Mesendoderm (in vitro differentiated cells): ENCODE results near the gene ARID5B.

ENCODE experiments used
- DNase-seq: peaks from one replicate; pipeline ENCODE4 v3.0.0; 2013
- H2AK5ac ChIP-seq: 2 replicates; pipeline ENCODE4 v1.6.1; 2013; ENCODE audit warnings: low read length, inconsistent platforms
- H2BK120ac ChIP-seq: 2 replicates; pipeline ENCODE4 v1.6.1; 2013; ENCODE audit warnings: low read depth, mild to moderate bottlenecking, low read length, moderate library complexity, mixed read lengths
- H2BK15ac ChIP-seq: replicated peaks from 2 replicates; pipeline ENCODE4 v1.6.1; 2013; ENCODE audit warnings: low read depth, mild to moderate bottlenecking, moderate library complexity
- H2BK5ac ChIP-seq: 2 replicates; pipeline ENCODE4 v1.6.1; 2013; ENCODE audit warnings: low read length, inconsistent platforms
- H3K18ac ChIP-seq: 2 replicates; pipeline ENCODE4 v1.6.1; 2013; ENCODE audit warnings: mild to moderate bottlenecking, low read length, mixed read lengths
- H3K23ac ChIP-seq: one replicate; pipeline ENCODE4 v1.6.1; 2013; ENCODE audit warnings: low read length
- H3K27ac ChIP-seq: 2 replicates; pipeline ENCODE4 v1.5.1; 2013; ENCODE audit warnings: low read depth, mild to moderate bottlenecking, inconsistent platforms, low read length, moderate library complexity
- H3K27me3 ChIP-seq: 2 replicates; pipeline ENCODE4 v1.6.1; 2013; ENCODE audit warnings: low read length, control low read depth, mild to moderate bottlenecking, inconsistent platforms; ENCODE audit not compliant: insufficient read depth, poor library complexity
- H3K36me3 ChIP-seq: 2 replicates; pipeline ENCODE4 v1.6.1; 2013; ENCODE audit warnings: low read length, inconsistent platforms; ENCODE audit not compliant: control insufficient read depth, insufficient read depth
- H3K4ac ChIP-seq: one replicate; pipeline ENCODE4 v1.6.1; 2013; ENCODE audit warnings: low read depth, mild to moderate bottlenecking, low read length, moderate library complexity
- H3K4me1 ChIP-seq: 2 replicates; pipeline ENCODE4 v1.6.1; 2013; ENCODE audit warnings: low read depth, low read length, inconsistent platforms; ENCODE audit not compliant: control insufficient read depth
- H3K4me2 ChIP-seq: 2 replicates; pipeline ENCODE4 v1.6.1; 2013; ENCODE audit warnings: low read length
- H3K4me3 ChIP-seq: 2 replicates; pipeline ENCODE4 v1.5.1; 2013; ENCODE audit warnings: mild to moderate bottlenecking, low read length
- H3K56ac ChIP-seq: one replicate; pipeline ENCODE4 v1.6.1; 2013; ENCODE audit warnings: low read length
- H3K79me1 ChIP-seq: 2 replicates; pipeline ENCODE4 v1.6.1; 2013; ENCODE audit warnings: low read length, inconsistent platforms
- H3K79me2 ChIP-seq: 2 replicates; pipeline ENCODE4 v1.6.1; 2013; ENCODE audit warnings: mild to moderate bottlenecking, low read length; ENCODE audit not compliant: control insufficient read depth, insufficient read depth
- H3K9ac ChIP-seq: 2 replicates; pipeline ENCODE4 v1.6.1; 2013; ENCODE audit warnings: low read length, inconsistent platforms
- H4K5ac ChIP-seq: one replicate; pipeline ENCODE4 v1.6.1; 2013; ENCODE audit warnings: low read length
- H4K8ac ChIP-seq: one replicate; pipeline ENCODE4 v1.6.1; 2013; ENCODE audit warnings: low read depth, mild to moderate bottlenecking, control low read depth, low read length, moderate library complexity
- WGBS: extraction: QIAGEN DNeasy Blood & Tissue Kit; methylation state at CpG from one replicate; pipeline ENCODE4 v1.1.7; 2013; ENCODE audit warnings: low lambda C conversion rate, missing lambda C conversion rate; ENCODE audit not compliant: insufficient coverage; ENCODE audit errors: extremely low coverage; 5-methylcytosine and 5-hydroxymethylcytosine counted together

Gene ARID5B

DNA sequence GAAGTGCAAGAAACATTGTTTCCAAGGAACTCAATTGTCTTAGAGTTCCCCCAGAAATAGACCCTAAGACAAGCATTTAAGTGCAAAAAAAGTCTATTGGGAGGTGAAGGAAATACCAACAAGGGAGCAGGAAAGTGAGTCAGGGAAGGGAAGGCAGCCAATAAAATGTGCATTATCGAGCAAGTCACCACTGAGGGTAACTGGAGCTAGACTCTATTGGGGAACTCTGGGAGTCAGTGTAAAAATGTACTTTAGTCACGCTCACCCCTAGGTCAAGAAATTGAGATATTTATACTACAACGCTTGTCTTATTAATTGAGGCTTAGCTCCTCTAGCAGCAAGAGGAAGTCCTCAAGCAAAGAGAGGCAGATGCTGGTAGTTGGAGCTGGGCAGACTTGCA is 229.4 kb downstream of the ARID5B start:
- H4K8ac ChIP-seq, result no peak overlapping the region

DNA sequence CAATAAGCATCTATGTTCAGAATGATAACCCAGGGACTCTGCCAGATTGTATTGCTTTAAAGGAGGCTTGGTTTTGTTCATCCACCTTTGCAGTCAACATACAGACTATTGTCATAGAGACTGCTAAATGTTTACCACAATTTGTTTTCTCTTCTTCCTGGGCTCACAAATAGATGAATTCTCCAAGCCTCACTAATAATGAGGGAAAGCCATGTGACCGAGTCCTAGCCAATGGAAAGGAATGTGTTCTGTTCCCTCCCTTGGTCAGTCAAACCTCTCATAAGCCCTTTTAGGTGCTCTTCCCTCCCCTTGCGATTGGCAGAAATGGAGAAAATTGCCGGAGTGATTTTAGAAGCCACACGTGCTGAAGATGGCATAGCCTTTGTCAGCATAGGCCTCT is 230.2 kb downstream of the ARID5B start:
- no peaks in the 10 kb centered on the region for H3K79me2 ChIP-seq
- no peak overlapping the region for H3K4me2 ChIP-seq
- no peak overlapping the region for H3K18ac ChIP-seq
- H2AK5ac ChIP-seq, result no peak overlapping the region
- no peak overlapping the region for H3K4me3 ChIP-seq
- H3K4me1 ChIP-seq, result no peaks in the 10 kb centered on the region
- H3K27ac ChIP-seq, result no peak overlapping the region
- no peaks in the 10 kb centered on the region for H3K27me3 ChIP-seq
- no peak overlapping the region for H3K56ac ChIP-seq
- H3K23ac ChIP-seq, result no peak overlapping the region
- WGBS, result no CpG with 5 or more reads among the region's 4 CpGs
- no peak overlapping the region for H4K8ac ChIP-seq
- no peak overlapping the region for H3K9ac ChIP-seq
- H2BK15ac ChIP-seq, result no peak overlapping the region
- H2BK5ac ChIP-seq, result no peak overlapping the region
- H3K79me1 ChIP-seq, result no peaks in the 10 kb centered on the region
- H4K5ac ChIP-seq, result no peak overlapping the region
- H2BK120ac ChIP-seq, result no peak overlapping the region
- no peak overlapping the region for H3K4ac ChIP-seq
- DNase-seq, result no peak
- H3K36me3 ChIP-seq, result no peaks in the 10 kb centered on the region

More for the DNA sequence above, 229.4 kb downstream of the ARID5B start:
- H2BK5ac ChIP-seq, result no peak overlapping the region
- no CpG with 5 or more reads among the region's 3 CpGs for WGBS
- no peak overlapping the region for H3K18ac ChIP-seq
- H3K23ac ChIP-seq, result no peak overlapping the region
- no peaks in the 10 kb centered on the region for H3K36me3 ChIP-seq
- no peaks in the 10 kb centered on the region for H3K4me1 ChIP-seq
- no peaks in the 10 kb centered on the region for H3K79me2 ChIP-seq
- no peak overlapping the region for H3K4ac ChIP-seq
- H2BK15ac ChIP-seq, result no peak overlapping the region
- H3K9ac ChIP-seq, result no peak overlapping the region
- no peak overlapping the region for H3K4me3 ChIP-seq
- H3K79me1 ChIP-seq, result no peaks in the 10 kb centered on the region
- H4K5ac ChIP-seq, result no peak overlapping the region
- DNase-seq, result no peak
- no peak overlapping the region for H3K4me2 ChIP-seq
- no peak overlapping the region for H3K56ac ChIP-seq
- H3K27me3 ChIP-seq, result no peaks in the 10 kb centered on the region
- H3K27ac ChIP-seq, result no peak overlapping the region
- H2AK5ac ChIP-seq, result no peak overlapping the region
- H2BK120ac ChIP-seq, result no peak overlapping the region

GRCh38 chr10:62133618-62134017 is 232.1 kb downstream of the ARID5B start:
- Histone ChIP-seq H3K79me2 (no peaks in the 10 kb centered on the region), H3K56ac (no peak overlapping the region), H2BK5ac (no peak overlapping the region), H3K18ac (no peak overlapping the region), H3K4me3 (no peak overlapping the region), H2AK5ac (no peak overlapping the region), H4K5ac (no peak overlapping the region), H2BK15ac (no peak overlapping the region), H4K8ac (no peak overlapping the region), H3K9ac (no peak overlapping the region), H3K4ac (no peak overlapping the region), H3K27me3 (no peaks in the 10 kb centered on the region), H3K4me1 (no peaks in the 10 kb centered on the region), H3K27ac (no peak overlapping the region), H3K4me2 (no peak overlapping the region), H3K36me3 (no peaks in the 10 kb centered on the region), H2BK120ac (no peak overlapping the region), H3K79me1 (no peaks in the 10 kb centered on the region), H3K23ac (no peak overlapping the region)
- no peak for DNase-seq

DNA sequence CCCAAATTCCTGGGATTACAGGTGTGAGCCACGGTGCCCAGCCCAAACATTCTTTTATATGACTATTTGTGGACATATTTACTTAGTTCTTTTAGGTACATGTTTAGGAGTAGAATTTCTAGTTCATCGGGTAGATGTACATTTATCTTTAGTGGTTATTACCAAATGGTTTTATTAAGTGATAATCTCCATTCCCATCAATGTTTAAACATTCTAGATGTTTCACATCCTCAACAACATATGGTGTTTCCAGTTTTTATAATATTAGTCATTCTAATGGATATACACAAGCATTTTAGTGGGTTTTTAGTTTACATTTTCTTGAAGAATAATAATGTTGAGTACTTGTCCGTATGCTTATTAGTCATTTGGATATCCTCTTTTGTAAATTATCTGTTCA is 235.4 kb downstream of the ARID5B start:
- Histone ChIP-seq H3K23ac (no peak overlapping the region), H3K4me3 (no peak overlapping the region), H3K56ac (no peak overlapping the region), H3K27ac (no peak overlapping the region), H2BK5ac (no peak overlapping the region), H3K27me3 (no peaks in the 10 kb centered on the region), H4K8ac (no peak overlapping the region), H3K4me2 (no peak overlapping the region), H2AK5ac (no peak overlapping the region), H3K18ac (no peak overlapping the region), H3K36me3 (no peaks in the 10 kb centered on the region), H3K4ac (no peak overlapping the region), H3K4me1 (no peaks in the 10 kb centered on the region), H2BK15ac (no peak overlapping the region), H3K9ac (no peak overlapping the region), H3K79me1 (no peaks in the 10 kb centered on the region), H3K79me2 (no peaks in the 10 kb centered on the region), H2BK120ac (no peak overlapping the region), H4K5ac (no peak overlapping the region)
- WGBS, result no CpG with 5 or more reads among the region's 3 CpGs
- no peak for DNase-seq
